AG08396 (cell line): ENCODE results near the gene FTSJ1.

Source experiments
- DNase-seq: peaks from one replicate; pipeline ENCODE4 v3.0.0; 2012; ENCODE audit warnings: low spot score, mixed read lengths

Gene FTSJ1

DNA sequence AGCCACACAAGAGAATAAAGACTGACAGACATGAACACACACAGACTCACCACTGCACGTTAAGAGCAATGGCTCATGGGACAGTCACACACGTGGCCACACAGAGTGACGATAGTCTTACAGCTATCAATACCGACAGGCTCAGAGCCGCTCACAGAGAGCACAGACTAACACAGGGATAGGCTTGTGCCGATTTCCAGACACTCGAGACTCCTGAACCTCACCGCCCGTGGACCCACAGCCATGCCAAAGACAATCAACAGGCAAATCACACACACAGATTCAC lies 5.2 kb upstream of the FTSJ1 start:
- DNase-seq = no peak

DNA sequence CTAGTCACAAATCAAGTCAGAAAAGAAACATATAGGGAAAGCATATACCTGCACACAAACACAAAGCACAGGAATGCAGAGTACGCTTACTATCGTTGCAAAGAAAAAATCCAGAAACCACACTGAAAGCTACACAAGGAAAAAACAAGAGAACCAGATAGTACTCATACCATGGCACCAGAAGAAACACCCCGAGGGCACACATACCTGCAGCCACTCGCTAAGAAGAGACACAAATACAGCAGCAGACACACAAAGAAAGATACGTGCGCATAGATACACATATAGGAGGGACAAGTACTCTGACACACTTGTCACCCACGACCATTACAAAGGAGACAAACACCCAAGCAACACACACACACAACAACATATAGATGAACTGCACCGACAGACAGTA lies 4.5 kb upstream of the FTSJ1 start:
- no peak for DNase-seq

DNA sequence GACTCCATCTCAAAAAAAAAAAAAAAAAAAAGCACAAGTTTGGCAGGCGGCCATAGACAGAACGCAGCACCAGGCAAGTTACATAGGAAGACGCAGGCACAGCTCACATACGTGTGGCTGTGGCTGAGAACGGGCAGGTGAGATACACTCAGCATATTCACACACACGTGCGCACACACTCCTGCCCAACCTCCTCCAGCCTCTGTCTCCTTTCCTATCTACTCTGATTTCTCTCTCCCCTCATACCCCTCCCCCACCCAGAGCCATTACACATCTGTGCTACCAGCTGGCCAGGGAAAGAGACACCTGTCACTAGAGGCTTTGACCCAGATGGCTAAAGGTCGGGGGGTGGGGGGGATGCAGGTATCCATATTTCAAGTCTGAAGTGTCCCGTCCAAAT lies 3.8 kb upstream of the FTSJ1 start:
- DNase-seq = no peak

DNA sequence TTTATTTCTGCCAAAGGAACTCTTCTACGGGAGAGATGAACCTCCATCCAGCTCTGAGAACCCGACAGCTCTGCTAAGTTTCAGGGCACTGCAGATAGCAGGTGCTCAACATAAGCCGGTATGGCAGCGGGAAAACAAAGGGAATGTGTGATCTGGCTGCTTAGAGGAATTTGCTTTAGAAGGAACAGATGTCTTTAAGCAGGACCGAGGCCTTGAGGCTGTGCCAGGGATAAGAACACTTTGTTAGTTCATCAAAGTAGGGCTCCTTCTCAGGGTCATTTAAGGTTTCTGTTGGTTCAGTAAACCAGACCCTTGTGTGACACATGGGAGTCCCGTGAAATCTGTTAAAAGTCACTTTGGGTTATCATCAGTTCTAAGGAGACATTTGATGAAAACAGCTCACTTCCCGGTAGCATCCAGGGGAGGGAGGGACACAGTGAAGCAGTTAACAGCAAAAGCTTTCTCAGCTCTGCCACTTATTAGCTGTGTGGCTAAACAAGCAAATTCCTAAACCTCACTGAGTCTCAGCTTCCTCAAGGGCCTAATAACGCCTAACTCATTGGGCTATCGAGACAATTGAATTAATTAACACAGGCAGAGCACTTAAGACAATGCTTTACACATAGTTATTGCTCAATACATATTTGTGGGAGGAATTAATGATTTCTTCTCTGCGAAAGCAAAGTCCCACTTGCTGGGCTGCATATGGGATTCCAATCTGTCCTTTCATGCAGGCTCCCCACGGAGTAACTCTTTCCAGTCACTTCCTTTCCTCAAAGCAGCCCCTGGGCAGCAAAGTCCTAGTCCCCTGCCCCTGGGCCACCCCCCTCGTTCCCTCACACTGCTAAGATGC lies 2.9 kb upstream of the FTSJ1 start:
- DNase-seq = no peak

DNA sequence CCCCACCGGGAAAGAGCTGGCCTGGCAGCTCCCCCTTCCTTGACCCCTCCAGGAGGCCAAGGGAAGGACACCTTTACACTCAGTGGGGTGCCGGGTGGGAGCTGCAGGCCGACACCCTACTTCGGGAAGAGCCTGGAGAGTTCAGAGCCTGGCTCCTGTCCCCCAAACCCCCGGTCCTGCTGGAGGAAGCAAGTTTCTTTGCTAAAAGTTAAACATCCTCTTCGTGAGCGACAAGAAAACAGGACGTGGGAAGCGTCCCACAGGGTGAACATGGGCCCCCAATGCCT lies 2.4 kb upstream of the FTSJ1 start:
- no peak for DNase-seq

DNA sequence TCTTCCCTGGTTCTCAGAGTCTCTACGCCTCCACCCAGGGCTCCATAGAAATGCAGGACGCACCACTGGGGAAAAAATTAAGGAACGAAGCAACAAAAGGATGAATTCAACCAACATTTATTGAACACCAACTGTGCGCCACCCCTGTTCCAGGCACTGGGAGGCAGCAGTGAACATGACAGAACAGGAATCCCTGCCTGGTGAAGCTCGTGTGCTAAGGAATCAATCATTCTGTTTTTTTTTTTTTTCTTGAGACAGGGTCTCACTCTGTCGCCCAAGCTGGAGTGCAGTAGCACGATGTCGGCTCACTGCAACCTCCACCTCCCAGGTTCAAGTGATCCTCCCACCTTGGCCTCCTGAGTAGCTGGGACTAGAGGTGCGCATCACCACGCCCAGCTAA lies 1.9 kb upstream of the FTSJ1 start:
- DNase-seq = no peak

DNA sequence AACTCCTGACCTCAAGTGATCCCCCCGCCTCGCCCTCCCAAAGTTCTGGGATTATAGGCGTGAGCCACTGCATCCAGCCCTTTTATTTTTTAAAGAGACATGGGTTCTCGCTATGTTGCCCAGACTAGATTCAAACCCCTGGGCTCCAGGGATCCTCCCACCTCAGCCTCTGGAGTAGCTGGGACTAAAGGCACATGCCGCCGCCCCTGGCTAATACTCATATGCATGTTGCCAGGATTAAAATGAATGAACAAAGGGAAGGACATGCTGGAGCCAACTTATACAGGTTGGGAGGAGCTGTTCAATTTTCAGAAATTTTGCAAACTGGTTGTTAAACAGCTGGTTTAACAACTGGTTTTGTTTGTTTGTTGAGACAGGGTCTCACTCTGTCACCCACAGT lies 1.4 kb upstream of the FTSJ1 start:
- DNase-seq = no peak

DNA sequence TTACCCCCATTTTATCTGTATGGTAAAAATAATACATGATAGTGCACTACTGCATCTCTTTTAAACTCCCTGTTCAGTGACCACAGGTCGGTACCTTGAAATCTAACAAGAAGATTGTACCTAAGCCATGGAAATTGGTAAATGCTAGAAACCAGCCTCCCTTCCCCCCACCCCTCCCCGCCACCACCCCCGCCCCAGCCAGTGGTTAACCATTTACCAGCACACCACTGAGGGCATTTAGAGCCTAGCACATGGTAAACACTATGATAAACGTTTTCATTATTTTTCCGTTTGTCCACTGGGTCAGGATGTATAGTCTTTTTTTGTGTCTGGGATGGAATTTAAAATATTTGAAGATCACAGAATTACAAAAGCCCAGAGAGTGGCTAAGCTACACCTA lies 703 bp upstream of the FTSJ1 start:
- DNase-seq = no peak

DNA sequence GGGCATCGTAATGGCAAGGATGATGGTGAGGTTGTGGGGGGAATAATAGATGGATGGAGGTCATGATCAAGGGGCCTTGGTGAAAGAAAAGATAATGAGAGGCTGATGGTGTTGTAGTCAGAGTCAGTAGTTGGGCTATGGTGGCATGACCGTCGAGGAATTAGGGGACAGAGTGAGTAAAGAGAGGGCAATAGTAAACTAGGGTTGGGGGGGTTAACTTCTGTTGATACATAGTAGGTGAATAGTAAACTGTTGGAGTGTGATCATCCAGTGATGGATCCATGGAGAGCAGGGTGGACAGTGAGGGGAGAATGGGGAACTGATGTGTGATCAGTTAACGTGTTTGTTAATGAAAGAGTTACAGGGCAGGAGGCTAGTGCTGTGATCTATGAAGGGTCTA lies 920 bp downstream of the FTSJ1 start:
- no peak for DNase-seq

DNA sequence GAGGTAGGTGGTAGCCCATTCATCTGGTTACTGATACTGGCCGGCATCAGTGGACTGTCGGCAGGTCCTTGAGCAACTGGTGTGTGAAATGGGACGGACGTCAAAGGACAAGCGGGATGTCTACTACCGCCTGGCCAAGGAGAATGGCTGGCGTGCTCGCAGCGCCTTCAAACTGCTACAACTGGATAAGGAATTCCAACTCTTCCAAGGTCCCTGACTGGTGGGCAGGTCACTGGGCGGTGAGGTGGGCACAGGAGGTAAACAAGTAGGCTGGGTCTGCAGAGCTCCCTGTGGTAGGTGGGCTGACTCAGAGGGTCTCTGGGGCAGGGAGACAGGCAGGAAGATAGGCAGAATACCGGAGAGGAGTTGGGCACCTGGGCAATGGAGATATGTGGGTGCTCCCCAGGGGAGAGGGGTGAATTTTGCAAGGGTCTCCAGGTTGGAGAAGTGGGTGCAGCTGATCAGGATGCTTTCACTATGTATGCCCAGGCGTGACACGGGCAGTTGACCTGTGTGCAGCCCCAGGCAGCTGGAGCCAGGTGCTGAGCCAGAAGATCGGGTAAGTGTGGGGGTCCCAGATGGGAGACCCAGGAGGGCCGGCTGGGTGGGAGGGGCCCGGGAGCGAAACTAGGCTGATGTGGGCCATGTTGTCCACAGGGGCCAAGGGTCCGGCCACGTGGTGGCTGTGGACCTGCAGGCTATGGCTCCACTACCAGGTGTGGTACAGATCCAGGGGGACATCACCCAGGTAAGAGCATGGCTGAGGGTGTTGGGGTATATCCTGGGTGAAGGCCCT lies 2.2 kb downstream of the FTSJ1 start:
- DNase-seq = no peak

DNA sequence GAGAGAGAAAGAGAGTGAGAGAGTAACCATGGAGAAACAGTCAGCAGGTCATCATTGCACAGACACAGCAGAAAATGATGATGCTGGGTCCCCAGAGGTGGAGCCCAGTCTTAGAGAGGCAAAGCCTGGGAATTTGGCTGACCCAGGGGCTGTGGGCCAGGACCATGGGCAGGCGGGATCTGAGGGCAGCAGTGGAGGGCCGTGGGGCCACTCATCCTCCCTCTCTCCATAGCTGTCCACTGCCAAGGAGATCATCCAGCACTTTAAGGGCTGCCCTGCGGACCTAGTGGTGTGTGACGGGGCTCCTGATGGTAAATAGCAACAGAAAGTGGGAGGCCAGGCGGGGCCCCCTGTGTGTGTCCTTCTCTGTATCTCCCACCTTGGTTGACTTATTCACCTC lies 2.8 kb downstream of the FTSJ1 start:
- DNase-seq = no peak

DNA sequence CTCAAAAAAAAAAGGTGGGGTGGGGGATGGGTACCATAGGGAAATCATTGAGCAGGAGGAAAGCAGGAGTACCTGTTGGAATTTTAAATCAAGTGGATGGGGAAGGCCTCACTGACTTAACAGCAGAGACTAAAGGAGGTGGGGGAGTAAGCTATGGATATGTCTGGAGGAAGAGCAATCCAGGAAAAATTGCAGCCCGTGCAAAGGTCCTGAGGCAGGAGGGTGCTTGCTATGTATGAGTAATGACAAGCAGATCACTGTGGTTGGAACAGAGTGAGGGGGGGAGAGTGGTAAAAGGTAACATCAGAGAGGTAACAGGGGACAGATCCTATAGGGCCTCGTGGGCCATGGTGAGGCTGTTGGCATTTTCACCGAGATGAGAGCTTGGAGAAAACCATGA lies 4.1 kb downstream of the FTSJ1 start:
- DNase-seq = no peak

DNA sequence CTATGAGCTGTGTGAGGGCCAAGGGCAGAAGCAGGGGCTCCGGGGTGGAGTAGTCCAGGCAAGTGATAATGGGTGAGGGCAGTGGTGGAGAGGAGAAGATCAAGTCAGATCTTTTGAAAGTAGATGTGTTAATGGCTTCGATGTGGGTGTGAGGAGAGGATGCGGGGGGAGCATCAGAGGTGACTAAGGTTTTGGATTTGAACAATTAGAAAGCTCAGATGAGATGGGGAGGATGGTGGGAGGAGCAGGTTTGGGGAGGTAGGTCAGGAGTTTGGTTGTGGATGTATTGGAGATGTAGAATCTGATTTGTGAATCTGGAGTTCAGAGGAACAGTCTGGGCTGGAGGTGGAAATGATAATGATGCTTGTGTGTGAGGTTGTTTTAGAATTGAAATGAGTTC lies 4.6 kb downstream of the FTSJ1 start:
- DNase-seq = no peak

DNA sequence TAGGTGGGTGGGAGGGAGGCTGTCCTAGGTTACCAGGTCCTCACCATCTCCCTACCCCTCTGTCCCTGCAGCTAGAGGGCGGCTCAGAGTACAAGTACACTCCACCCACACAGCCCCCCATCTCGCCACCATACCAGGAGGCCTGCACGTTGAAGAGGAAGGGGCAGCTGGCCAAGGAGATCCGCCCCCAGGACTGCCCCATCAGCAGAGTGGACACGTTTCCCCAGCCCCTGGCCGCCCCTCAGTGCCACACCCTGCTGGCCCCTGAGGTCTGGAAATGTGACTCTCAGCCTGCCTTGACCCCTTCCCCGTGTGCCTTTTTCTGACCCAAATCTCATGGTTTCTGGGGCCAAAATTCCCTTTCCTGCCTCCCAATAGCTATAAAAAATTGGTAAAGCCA lies 6.5 kb downstream of the FTSJ1 start:
- DNase-seq = no peak

DNA sequence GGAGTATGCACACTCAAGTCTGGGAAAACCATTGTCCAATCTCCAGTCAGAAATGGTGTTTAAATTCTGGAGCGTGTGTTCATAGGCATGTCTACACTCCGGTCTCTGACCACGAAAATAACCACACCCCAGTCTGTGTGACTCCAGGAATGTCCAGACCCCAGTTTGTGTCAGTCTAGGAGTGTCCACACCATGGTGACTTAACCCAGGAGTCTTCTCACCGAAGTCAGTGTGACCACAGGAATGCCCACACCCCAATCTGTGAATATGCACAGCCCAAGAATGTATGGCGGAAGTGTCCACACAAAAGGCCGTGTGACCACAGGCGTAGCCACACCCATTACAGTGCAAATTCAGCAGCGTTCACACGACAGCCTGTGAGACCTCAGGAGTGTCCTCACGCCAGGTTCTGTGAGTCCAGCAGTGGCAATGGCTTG lies 11.4 kb downstream of the FTSJ1 start:
- peak; percentile 54 for DNase-seq

DNA sequence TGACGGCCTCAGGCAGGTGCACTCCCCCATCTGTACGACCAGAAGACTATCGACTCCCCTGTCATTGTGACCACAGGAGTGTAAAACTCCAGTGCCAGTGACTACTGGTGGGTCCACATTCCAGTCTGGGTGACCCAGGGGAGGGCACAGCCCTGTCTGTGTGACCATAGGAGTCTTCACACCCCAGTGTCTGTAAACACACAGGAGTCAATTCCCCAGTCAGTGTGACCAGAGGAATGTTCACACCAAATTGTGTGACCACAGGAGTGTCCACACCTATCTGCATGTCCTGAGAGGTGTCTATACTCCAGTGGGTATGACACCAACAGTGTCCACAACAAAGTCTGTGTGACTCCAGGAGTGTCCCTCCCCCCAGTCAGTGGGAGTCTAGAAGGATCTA lies 12.0 kb downstream of the FTSJ1 start:
- DNase-seq = no peak

DNA sequence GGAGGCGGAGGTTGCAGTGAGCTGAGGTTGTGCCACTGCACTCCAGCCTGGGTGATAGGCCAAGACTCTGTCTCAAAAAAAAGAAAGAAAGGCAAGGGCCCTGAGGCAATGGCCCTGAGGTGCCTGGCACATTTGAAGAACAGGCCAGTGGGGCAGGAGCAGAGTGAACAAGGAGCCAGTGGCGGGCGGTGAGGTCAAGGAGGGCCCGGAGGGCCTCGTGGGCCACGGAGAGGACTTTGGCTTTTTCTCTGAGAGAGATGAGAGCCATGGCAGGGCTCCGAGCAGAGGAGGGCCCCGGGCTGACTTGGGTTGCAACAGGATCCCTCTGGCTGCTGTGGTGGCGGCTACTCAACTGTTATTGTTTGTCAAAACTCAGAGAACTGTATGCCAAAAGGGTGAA lies 13.3 kb downstream of the FTSJ1 start:
- DNase-seq = no peak

DNA sequence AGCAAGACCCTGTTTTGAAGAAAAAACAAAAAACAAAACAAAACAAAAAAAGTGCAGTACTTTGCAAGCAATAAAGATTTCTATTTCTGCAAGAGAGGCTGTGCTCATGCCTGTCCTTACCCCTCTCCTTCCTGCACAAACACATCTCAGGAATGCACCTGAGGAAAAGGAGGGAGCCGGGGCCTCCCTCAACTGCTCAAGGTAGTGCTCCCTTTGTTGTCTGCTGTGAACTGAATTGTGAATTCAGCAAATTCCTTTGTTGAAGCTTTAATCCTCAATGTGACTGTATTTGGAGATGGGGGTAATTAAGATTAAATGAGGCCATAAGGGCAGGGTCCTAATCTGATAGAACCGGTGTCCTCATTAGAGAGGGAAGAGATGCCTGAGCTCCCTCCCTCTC lies 13.9 kb downstream of the FTSJ1 start:
- DNase-seq = no peak

DNA sequence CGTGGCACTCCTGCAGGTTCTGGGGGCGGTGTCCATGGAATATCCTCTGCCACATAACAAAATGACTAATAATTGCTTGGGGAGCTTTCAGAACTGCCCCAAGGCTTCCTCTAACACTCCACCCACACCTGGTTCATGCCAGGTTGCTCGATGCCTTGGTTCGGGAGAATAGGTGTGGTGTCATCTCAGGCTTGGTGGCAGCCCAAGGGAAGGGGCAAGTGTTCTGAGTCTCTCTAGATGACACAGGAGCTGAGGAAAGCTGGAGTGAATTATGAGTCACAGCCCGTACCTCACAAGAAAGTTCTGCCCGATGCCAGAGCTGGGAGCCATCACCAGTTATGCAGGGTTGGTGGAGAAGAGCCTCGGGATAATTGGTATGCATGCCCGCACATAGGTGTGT lies 14.7 kb downstream of the FTSJ1 start:
- no peak for DNase-seq

DNA sequence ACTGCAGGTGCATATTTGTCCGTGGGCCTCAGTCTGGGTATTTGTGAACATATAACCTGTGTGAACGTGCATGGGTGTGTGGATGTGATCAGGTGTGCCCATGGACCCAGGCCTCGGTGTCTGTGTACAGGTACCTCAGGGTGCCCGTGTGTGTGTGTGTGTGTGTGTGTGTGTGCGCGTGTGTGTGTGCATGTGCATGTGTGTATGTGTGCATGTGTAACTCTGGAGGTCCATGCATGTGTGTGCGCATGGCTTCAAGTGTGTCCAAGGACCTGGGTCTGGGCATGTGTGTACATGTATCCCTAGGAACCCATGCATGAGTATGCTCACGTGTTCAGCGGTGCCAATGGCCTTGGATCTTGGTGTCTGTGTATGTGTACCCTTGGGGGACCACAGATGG lies 15.8 kb downstream of the FTSJ1 start:
- no peak for DNase-seq

DNA sequence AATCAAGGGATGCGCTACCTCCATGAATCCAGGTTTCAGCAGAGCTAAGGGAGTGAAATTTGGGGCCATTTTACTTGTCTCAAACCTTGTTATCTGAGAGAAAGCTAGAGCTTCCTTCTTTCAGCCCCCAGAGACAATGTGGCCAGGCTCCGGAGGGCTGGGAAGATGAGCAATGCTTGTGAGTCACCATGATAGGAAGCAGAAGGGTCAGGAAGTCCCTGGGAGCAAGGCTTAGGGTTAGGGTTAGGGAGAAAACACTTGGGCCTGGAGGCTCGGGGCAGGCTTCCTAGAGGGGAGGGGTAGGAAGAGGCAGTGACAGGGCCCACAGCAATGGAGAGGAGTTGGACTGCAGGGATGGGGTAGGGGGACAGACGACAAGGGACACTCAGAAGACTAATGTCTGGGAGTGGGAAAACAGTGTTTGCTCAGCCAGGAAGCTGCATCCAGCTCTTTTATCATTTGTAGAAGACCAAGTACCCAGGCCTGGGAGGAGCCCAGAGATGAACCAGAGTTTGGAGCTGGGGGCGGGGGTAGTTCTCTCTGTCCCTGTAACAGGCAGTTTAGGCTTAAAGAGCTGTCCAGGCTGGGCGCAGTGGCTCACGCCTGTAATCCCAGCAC lies 16.4 kb downstream of the FTSJ1 start:
- DNase-seq = no peak

DNA sequence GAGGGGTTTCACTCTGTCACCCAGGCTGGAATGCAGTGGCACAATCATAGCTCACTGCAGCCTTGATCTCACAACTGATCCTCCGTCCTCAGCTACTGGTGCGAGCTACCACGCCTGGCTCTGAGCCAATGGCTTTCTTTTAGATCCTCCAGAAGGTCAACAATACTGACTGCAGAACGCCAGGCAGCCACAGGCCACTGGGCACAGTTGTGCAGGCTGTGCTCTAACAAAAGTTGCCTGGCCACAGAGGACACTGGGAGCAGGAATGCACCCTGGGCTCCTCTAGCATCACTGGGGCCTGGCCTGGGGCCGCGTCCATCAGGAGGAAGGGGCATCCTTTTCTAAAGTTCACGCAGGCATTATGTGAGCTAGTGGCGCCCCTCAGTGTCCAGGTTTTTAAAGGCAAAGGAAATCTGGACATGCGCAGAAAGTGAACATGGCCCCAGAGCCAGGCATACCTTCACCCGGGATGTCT lies 17.9 kb downstream of the FTSJ1 start:
- no peak for DNase-seq

DNA sequence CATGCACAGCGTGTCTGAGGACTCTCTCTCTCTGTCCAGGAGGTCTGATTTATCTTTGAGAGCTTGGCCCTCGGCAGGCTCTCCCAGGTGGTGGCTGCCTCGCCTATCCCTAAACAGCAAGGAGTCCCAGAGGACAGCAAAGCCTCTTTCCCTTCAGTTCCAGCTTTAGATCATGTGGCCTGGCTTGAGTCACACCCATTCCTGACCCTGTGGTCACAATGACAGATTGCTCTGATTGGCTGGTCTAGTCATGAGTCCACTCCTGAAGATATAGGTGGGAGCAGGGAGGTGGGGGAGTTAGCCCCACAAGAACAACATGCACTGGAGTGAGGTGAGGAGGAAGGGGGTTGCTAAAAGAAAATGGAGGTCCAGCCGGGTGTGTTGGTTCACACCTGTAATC lies 20.7 kb downstream of the FTSJ1 start:
- no peak for DNase-seq

DNA sequence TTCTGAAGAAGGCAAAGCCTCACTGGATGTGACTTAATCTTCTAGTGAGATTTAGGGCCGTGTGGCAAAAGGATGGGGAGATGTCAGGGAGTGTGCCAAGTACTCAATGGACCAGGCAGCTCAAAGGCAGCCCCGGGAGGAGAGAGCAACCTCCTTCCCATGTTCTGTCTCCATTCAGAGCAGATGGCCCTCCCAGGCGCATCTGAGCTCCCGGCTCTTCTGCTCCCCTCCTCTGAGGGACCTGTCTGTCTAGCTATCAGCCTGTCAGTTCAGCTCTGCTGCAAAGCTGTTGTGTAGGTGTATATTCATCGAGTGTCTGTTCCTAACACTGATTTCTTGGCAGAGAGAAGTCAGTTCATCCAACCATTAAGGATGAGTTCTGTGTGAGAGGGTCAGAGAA lies 21.9 kb downstream of the FTSJ1 start:
- DNase-seq = no peak
